Embryonic facial prominence (tissue), 1 donor: ENCODE results near the gene ME3.
"Not testable (repeated sequence)": the region's sequence is repeated elsewhere in the genome, so short reads cannot be mapped to it uniquely, and the experiment has no call there.

Experiments used
- DNase-seq: peaks from one replicate; pipeline ENCODE4 v3.0.0-alpha.2; 2016; ENCODE audit errors: extremely low spot score

ME3 gene

GRCh38 chr11:86621854-86622253 is 50.6 kb downstream of the ME3 start:
- DNase-seq: no peak

- no peak for DNase-seq
Observed at GRCh38 chr11:86620891-86621521, 51.4 kb downstream of the ME3 start.

GRCh38 chr11:86619428-86619827 is 53.0 kb downstream of the ME3 start:
- not testable (repeated sequence) for DNase-seq

GRCh38 chr11:86617502-86617901 is 54.9 kb downstream of the ME3 start:
- peak; percentile 42 for DNase-seq

- DNase-seq: no peak
Observed at GRCh38 chr11:86615487-86615886, 56.9 kb downstream of the ME3 start.

- no peak for DNase-seq
Observed at GRCh38 chr11:86610559-86611341, 61.7 kb downstream of the ME3 start.

- DNase-seq: peak; percentile 79
Observed at GRCh38 chr11:86608251-86608799, 64.1 kb downstream of the ME3 start.

GRCh38 chr11:86606836-86607481 is 65.5 kb downstream of the ME3 start:
- DNase-seq: no peak

- no peak for DNase-seq
Observed at GRCh38 chr11:86606270-86606835, 66.1 kb downstream of the ME3 start.

GRCh38 chr11:86596861-86597586 is 75.4 kb downstream of the ME3 start:
- no peak for DNase-seq

GRCh38 chr11:86595955-86596354 is 76.5 kb downstream of the ME3 start:
- peak; percentile 20 for DNase-seq

GRCh38 chr11:86595451-86595850 is 77.0 kb downstream of the ME3 start:
- DNase-seq: no peak

- no peak for DNase-seq
Observed at GRCh38 chr11:86594746-86595145, 77.7 kb downstream of the ME3 start.

GRCh38 chr11:86593833-86594232 is 78.6 kb downstream of the ME3 start:
- no peak for DNase-seq

- DNase-seq: no peak
Observed at GRCh38 chr11:86592659-86593451, 79.6 kb downstream of the ME3 start.

GRCh38 chr11:86592047-86592591 is 80.3 kb downstream of the ME3 start:
- no peak for DNase-seq

- DNase-seq: no peak
Observed at GRCh38 chr11:86591631-86592030, 80.8 kb downstream of the ME3 start.

- no peak for DNase-seq
Observed at GRCh38 chr11:86589856-86590589, 82.4 kb downstream of the ME3 start.

- no peak for DNase-seq
Observed at GRCh38 chr11:86589204-86589603, 83.2 kb downstream of the ME3 start.
